Hematopoietic multipotent progenitor cell treated with erythropoietin and hydrocortisone succinate and interleukin-3 and kit ligand, for 8 days (in vitro differentiated cells): ENCODE data around the gene PAPOLB.

Source experiments
- DNase-seq: peaks from one replicate; pipeline ENCODE4 v3.0.0-alpha.2; 2015

PAPOLB gene

GRCh38 chr7:4840079-4840501, 21.7 kb downstream of the PAPOLB start:
- DNase-seq: no peak

GRCh38 chr7:4838626-4839334, 23.1 kb downstream of the PAPOLB start:
- no peak for DNase-seq

GRCh38 chr7:4837803-4838625, 23.8 kb downstream of the PAPOLB start:
- DNase-seq: no peak

GRCh38 chr7:4837041-4837802, 24.6 kb downstream of the PAPOLB start:
- no peak for DNase-seq

- no peak for DNase-seq
Observed at GRCh38 chr7:4836206-4836661, 25.6 kb downstream of the PAPOLB start.

- no peak for DNase-seq
Observed at GRCh38 chr7:4835398-4836205, 26.2 kb downstream of the PAPOLB start.

- DNase-seq: no peak
Observed at GRCh38 chr7:4834601-4835397, 27.0 kb downstream of the PAPOLB start.

- DNase-seq: no peak
Observed at GRCh38 chr7:4833691-4834600, 27.9 kb downstream of the PAPOLB start.

GRCh38 chr7:4833176-4833575, 28.7 kb downstream of the PAPOLB start:
- DNase-seq: no peak

- no peak for DNase-seq
Observed at GRCh38 chr7:4832711-4833110, 29.1 kb downstream of the PAPOLB start.

- DNase-seq: no peak
Observed at GRCh38 chr7:4831723-4832495, 29.9 kb downstream of the PAPOLB start.

- DNase-seq: peak; percentile 87
Observed at GRCh38 chr7:4830176-4830575, 31.7 kb downstream of the PAPOLB start.

- DNase-seq: no peak
Observed at GRCh38 chr7:4828720-4829383, 33.0 kb downstream of the PAPOLB start.

- DNase-seq: no peak
Observed at GRCh38 chr7:4825081-4825480, 36.7 kb downstream of the PAPOLB start.

GRCh38 chr7:4824120-4824775, 37.6 kb downstream of the PAPOLB start:
- no peak for DNase-seq

- no peak for DNase-seq
Observed at GRCh38 chr7:4823441-4824119, 38.2 kb downstream of the PAPOLB start.

GRCh38 chr7:4822677-4823076, 39.2 kb downstream of the PAPOLB start:
- no peak for DNase-seq

- no peak for DNase-seq
Observed at GRCh38 chr7:4820967-4821471, 40.8 kb downstream of the PAPOLB start.
